Endothelial cell of umbilical vein (primary cell): ENCODE results near the gene SEMA4G. TPM values are rescaled to one million over a fixed set of nuclear protein-coding genes. Genes with fewer than 3 reads are reported as not detected.

Source experiments
- BruUV-seq: library from RNA; stranded (reverse); fragments of 400-500 nt; replicated peaks from 2 replicates; lab custom pipeline; 2021; lab: Mats Ljungman, UMichigan
- CTCF ChIA-PET: fragments of 300-600, 350-600 bp; sonication (Branson Sonifier 250); formaldehyde crosslinking; loops from one replicate; lab custom pipeline; 2021; ENCODE audit warnings: antibody characterized with exemption, inconsistent platforms; lab: Charles Lee
- POLR2A ChIA-PET: fragments of 300-600, 350-600 bp; sonication (Branson Sonifier 250); formaldehyde crosslinking; loops from one replicate; lab custom pipeline; 2021; ENCODE audit warnings: antibody characterized with exemption, inconsistent platforms; lab: Charles Lee
- DNase-seq: peaks from one replicate; pipeline ENCODE4 v3.0.0-alpha.2; 2011; ENCODE audit warnings: low read depth, low spot score
- FAIRE-seq: peaks from 2 replicates; lab custom pipeline; 2011; peaks lifted over from hg19 to GRCh38; lab: Jason Lieb, UNC
- H2AFZ ChIP-seq: 2 replicates; pipeline ENCODE4 v1.6.0; 2012; ENCODE audit warnings: low read depth, low read length, control low read depth, inconsistent platforms
- H3K27ac ChIP-seq: 2 replicates; pipeline ENCODE4 v1.5.1; 2011; ENCODE audit warnings: low read depth, mild to moderate bottlenecking, control low read depth, low read length, moderate library complexity; ENCODE audit not compliant: insufficient read depth
- H3K27me3 ChIP-seq, 2 experiments: 2 replicates each; pipeline versions ENCODE4 v1.6.0 to v1.6.1; 2011; ENCODE audit warnings: low read length in 2 of 2, mixed read lengths in 1 of 2; ENCODE audit not compliant: control insufficient read depth in 2 of 2, insufficient read depth in 2 of 2
- H3K36me3 ChIP-seq, 2 experiments: 2 replicates in 1 of 2; 3 replicates in 1 of 2; pipeline ENCODE4 v1.5.1; 2011; ENCODE audit warnings: low read length in 2 of 2, mild to moderate bottlenecking in 1 of 2, moderate library complexity in 1 of 2; ENCODE audit not compliant: control insufficient read depth in 2 of 2, insufficient read depth in 2 of 2; ENCODE audit errors: extremely low read depth in 1 of 2
- H3K4me1 ChIP-seq: 3 replicates; pipeline ENCODE4 v1.5.1; 2011; ENCODE audit warnings: mild to moderate bottlenecking, low read length; ENCODE audit not compliant: control insufficient read depth, insufficient read depth; ENCODE audit errors: extremely low read depth
- H3K4me2 ChIP-seq: 2 replicates; pipeline ENCODE4 v1.6.1; 2011; ENCODE audit warnings: low read length, control low read depth, mixed read lengths; ENCODE audit not compliant: insufficient read depth
- H3K4me3 ChIP-seq, 3 experiments: fragments of 200-600 bp in 1 of 3; sonication (generic), shearing (Covaris generic) in 1 of 3; replicated peaks in 1 of 3; 2 replicates each; pipeline ENCODE4 v1.5.1; 2011 to 2016; ENCODE audit warnings: control low read depth in 3 of 3, low read length in 3 of 3, mild to moderate bottlenecking in 2 of 3, inconsistent platforms in 1 of 3, low read depth in 1 of 3, moderate library complexity in 1 of 3; ENCODE audit not compliant: insufficient read depth in 1 of 3
- H3K79me2 ChIP-seq: 2 replicates; pipeline ENCODE4 v1.6.0; 2012; ENCODE audit warnings: low read length, inconsistent platforms; ENCODE audit not compliant: control insufficient read depth, insufficient read depth
- H3K9ac ChIP-seq: replicated peaks from 2 replicates; pipeline ENCODE3; 2011; ENCODE audit warnings: low read length, control low read depth; ENCODE audit not compliant: insufficient read depth; ENCODE audit errors: extremely low read depth
- H3K9me1 ChIP-seq: replicated peaks from 3 replicates; pipeline ENCODE4 v1.6.0; 2011; ENCODE audit warnings: mild to moderate bottlenecking, low read length; ENCODE audit not compliant: control insufficient read depth, insufficient read depth; ENCODE audit errors: extremely low read depth
- H3K9me3 ChIP-seq: replicated peaks from 2 replicates; pipeline ENCODE4 v1.5.1; 2012; ENCODE audit warnings: low read length, inconsistent platforms; ENCODE audit not compliant: control insufficient read depth, insufficient read depth
- H4K20me1 ChIP-seq: replicated peaks from 2 replicates; pipeline ENCODE3; 2011; ENCODE audit warnings: mild to moderate bottlenecking, low read length; ENCODE audit not compliant: control insufficient read depth, insufficient read depth; ENCODE audit errors: extremely low read depth
- CTCF ChIP-seq, 2 donors: IDR thresholded peaks; 1 replicate in 1 of 2; 2 replicates in 1 of 2; pipeline ENCODE4 v1.5.1; 2011; ENCODE audit warnings: low read length in 2 of 2, mild to moderate bottlenecking in 2 of 2, moderate library complexity in 2 of 2, control low read depth in 1 of 2, inconsistent platforms in 1 of 2, low read depth in 1 of 2; ENCODE audit not compliant: insufficient read depth in 1 of 2; ENCODE audit errors: extremely low read depth in 1 of 2
- EZH2 ChIP-seq: IDR thresholded peaks from 2 replicates; pipeline ENCODE4 v1.6.1; 2012; ENCODE audit warnings: borderline replicate concordance, low read depth, mild to moderate bottlenecking, moderate library complexity, low read length, inconsistent platforms; ENCODE audit not compliant: severe bottlenecking
- FOS ChIP-seq: IDR thresholded peaks from 2 replicates; pipeline ENCODE4 v1.6.1; 2011; ENCODE audit warnings: mild to moderate bottlenecking, low read length, moderate library complexity, borderline replicate concordance; ENCODE audit not compliant: insufficient read depth
- GATA2 ChIP-seq: IDR thresholded peaks from 2 replicates; pipeline ENCODE4 v1.7.0; 2011; ENCODE audit warnings: low read depth, mild to moderate bottlenecking, moderate library complexity, mixed read lengths, low read length; ENCODE audit not compliant: insufficient read length, insufficient read depth
- JUN ChIP-seq: IDR thresholded peaks from 2 replicates; pipeline ENCODE4 v1.6.1; 2011; ENCODE audit warnings: borderline replicate concordance, low read depth; ENCODE audit not compliant: insufficient read length, insufficient read depth
- MAX ChIP-seq: IDR thresholded peaks from 2 replicates; pipeline ENCODE4 v1.6.1; 2011; ENCODE audit not compliant: insufficient read depth, insufficient read length
- MYC ChIP-seq: IDR thresholded peaks from one replicate; pipeline ENCODE4 v1.6.1; 2011; ENCODE audit warnings: mild to moderate bottlenecking, low read depth, low read length
- POLR2A ChIP-seq: IDR thresholded peaks from 2 replicates; pipeline ENCODE4 v1.6.1; 2012; ENCODE audit warnings: low read depth, mild to moderate bottlenecking, control low read depth, low read length
- POLR2AphosphoS5 ChIP-seq: IDR thresholded peaks from 2 replicates; pipeline ENCODE4 v1.6.1; 2012; ENCODE audit warnings: low read depth, mild to moderate bottlenecking, control low read depth, low read length, moderate library complexity; ENCODE audit not compliant: insufficient read depth
- dilution Hi-C: fragments of 300-500 bp; cut with MboI; formaldehyde crosslinking; loops from one replicate; pipeline ENCODE4 v1.15.0; 2019; ENCODE audit warnings: low sequenced_read_pairs; ENCODE audit not compliant: extremely low pct_ligation_motif_present
- intact Hi-C: fragments of 100-400 bp; cut with micrococcal nuclease; formaldehyde crosslinking; loops from one replicate; pipeline ENCODE4 v1.10.0; 2022
- polyA plus RNA-seq, 4 experiments: library from polyadenylated mRNA; depleted of rRNA in 3 of 4; stranded (reverse) in 3 of 4; unstranded in 1 of 4; fragments of >200 nt; gene quantifications; 2 replicates each; pipeline versions ENCODE4 v1.2.1 to v1.2.3, GENCODE V29; 2011 to 2012; ENCODE audit warnings: missing spikeins in 1 of 4
- total RNA-seq: library from RNA; stranded (reverse); gene quantifications from 2 replicates; pipeline ENCODE4 v1.2.3, GENCODE V29; 2021

Gene SEMA4G
- total and polyA plus RNA-seq, 2 donors (not counting 3 experiments of a cell fraction or from before 2014, with no cell fraction given): 6.0 to 10.4 TPM

GRCh38 chr10:101001659-101002035 lies 32.3 kb downstream of the SEMA4G start:
- no peak for DNase-seq
- POLR2A ChIA-PET: no interaction called here
- Histone ChIP-seq H3K4me2 (peak overlapping the region; percentile 3), H3K27me3 (no peaks in the 10 kb centered on the region), H4K20me1 (no peaks in the 10 kb centered on the region), H2AFZ (no peak overlapping the region), H3K79me2 (peaks cover 34% of the 10 kb centered on the region), H3K4me1 (peaks cover 29% of the 10 kb centered on the region), H3K27ac (peak overlapping the region; percentile 40), H3K9me1 (no peaks in the 10 kb centered on the region), H3K4me3 (no peak overlapping the region), H3K9me3 (no peaks in the 10 kb centered on the region), H3K36me3 (peaks cover 13 to 29% of the 10 kb centered on the region in 2 experiments), H3K9ac (no peak overlapping the region)
- BruUV-seq: no TSS peak
- intact Hi-C loops: loop anchor here (1.0 kb wide), 1 partner anchor 31 kb away; no protein-coding TSS in a partner anchor
- CTCF ChIA-PET: interaction anchor here (1.6 to 12.6 kb wide), 3 partner anchors 10 to 65 kb away, joined by 3 to 254 read pairs (median 18); no protein-coding TSS in a partner anchor
- TF ChIP-seq CTCF (IDR thresholded peaks at IDR 0.05; ENCODE audit: extremely low read depth in 1 of 2, insufficient read depth in 1 of 2, low read depth in 1 of 2, low read length in 2 of 2): no peak
- no peak for TF ChIP-seq EZH2
- TF ChIP-seq FOS: no peak
- no peak for TF ChIP-seq MYC
- FAIRE-seq: no peak
- dilution Hi-C loops: no loop called here

- dilution Hi-C loops: no loop called here
- Histone ChIP-seq H3K9ac (no peak overlapping the region), H3K27me3 (no peaks in the 10 kb centered on the region), H3K4me3 (no peak overlapping the region), H3K9me1 (no peaks in the 10 kb centered on the region), H3K27ac (peak overlapping the region; percentile 40), H3K4me1 (peaks cover 28% of the 10 kb centered on the region), H4K20me1 (no peaks in the 10 kb centered on the region), H3K9me3 (no peaks in the 10 kb centered on the region), H3K36me3 (peaks cover 15 to 33% of the 10 kb centered on the region in 2 experiments), H2AFZ (no peak overlapping the region), H3K4me2 (no peak overlapping the region), H3K79me2 (peaks cover 34% of the 10 kb centered on the region)
- DNase-seq: no peak
- intact Hi-C loops: no loop called here
- TF ChIP-seq FOS: no peak
- no peak for TF ChIP-seq MYC
- no peak for TF ChIP-seq GATA2
- TF ChIP-seq EZH2: no peak
- TF ChIP-seq POLR2AphosphoS5: no peak
- no peak for TF ChIP-seq CTCF (IDR thresholded peaks at IDR 0.05; ENCODE audit: extremely low read depth in 1 of 2, insufficient read depth in 1 of 2, low read depth in 1 of 2, low read length in 2 of 2)
- no peak for TF ChIP-seq MAX
- no peak for TF ChIP-seq JUN
- no peak for TF ChIP-seq POLR2A
- POLR2A ChIA-PET: no interaction called here
- CTCF ChIA-PET: interaction anchor here (1.6 to 2.9 kb wide), 2 partner anchors 9 to 64 kb away, joined by 3 to 18 read pairs; no protein-coding TSS in a partner anchor
- no peak for FAIRE-seq
- BruUV-seq: no TSS peak
These were observed 33.2 kb downstream of the SEMA4G start for GRCh38 chr10:101002456-101002855.
